Endothelial cell of umbilical vein (primary cell): ENCODE measurements around the gene ATG7. TPM values are rescaled to one million over a fixed set of nuclear protein-coding genes. Genes with fewer than 3 reads are reported as not detected.

Experiments used
- BruUV-seq: library from RNA; stranded (reverse); fragments of 400-500 nt; replicated peaks from 2 replicates; lab custom pipeline; 2021; lab: Mats Ljungman, UMichigan
- CTCF ChIA-PET: fragments of 300-600, 350-600 bp; sonication (Branson Sonifier 250); formaldehyde crosslinking; loops from one replicate; lab custom pipeline; 2021; ENCODE audit warnings: antibody characterized with exemption, inconsistent platforms; lab: Charles Lee
- POLR2A ChIA-PET: fragments of 300-600, 350-600 bp; sonication (Branson Sonifier 250); formaldehyde crosslinking; loops from one replicate; lab custom pipeline; 2021; ENCODE audit warnings: antibody characterized with exemption, inconsistent platforms; lab: Charles Lee
- DNase-seq: peaks from one replicate; pipeline ENCODE4 v3.0.0-alpha.2; 2011; ENCODE audit warnings: low read depth, low spot score
- FAIRE-seq: peaks from 2 replicates; lab custom pipeline; 2011; peaks lifted over from hg19 to GRCh38; lab: Jason Lieb, UNC
- H2AFZ ChIP-seq: 2 replicates; pipeline ENCODE4 v1.6.0; 2012; ENCODE audit warnings: low read depth, low read length, control low read depth, inconsistent platforms
- H3K27ac ChIP-seq: 2 replicates; pipeline ENCODE4 v1.5.1; 2011; ENCODE audit warnings: low read depth, mild to moderate bottlenecking, control low read depth, low read length, moderate library complexity; ENCODE audit not compliant: insufficient read depth
- H3K27me3 ChIP-seq, 2 experiments: 2 replicates each; pipeline versions ENCODE4 v1.6.0 to v1.6.1; 2011; ENCODE audit warnings: low read length in 2 of 2, mixed read lengths in 1 of 2; ENCODE audit not compliant: control insufficient read depth in 2 of 2, insufficient read depth in 2 of 2
- H3K36me3 ChIP-seq, 2 experiments: 2 replicates in 1 of 2; 3 replicates in 1 of 2; pipeline ENCODE4 v1.5.1; 2011; ENCODE audit warnings: low read length in 2 of 2, mild to moderate bottlenecking in 1 of 2, moderate library complexity in 1 of 2; ENCODE audit not compliant: control insufficient read depth in 2 of 2, insufficient read depth in 2 of 2; ENCODE audit errors: extremely low read depth in 1 of 2
- H3K4me1 ChIP-seq: 3 replicates; pipeline ENCODE4 v1.5.1; 2011; ENCODE audit warnings: mild to moderate bottlenecking, low read length; ENCODE audit not compliant: control insufficient read depth, insufficient read depth; ENCODE audit errors: extremely low read depth
- H3K4me2 ChIP-seq: 2 replicates; pipeline ENCODE4 v1.6.1; 2011; ENCODE audit warnings: low read length, control low read depth, mixed read lengths; ENCODE audit not compliant: insufficient read depth
- H3K4me3 ChIP-seq, 3 experiments: fragments of 200-600 bp in 1 of 3; sonication (generic), shearing (Covaris generic) in 1 of 3; replicated peaks in 1 of 3; 2 replicates each; pipeline ENCODE4 v1.5.1; 2011 to 2016; ENCODE audit warnings: control low read depth in 3 of 3, low read length in 3 of 3, mild to moderate bottlenecking in 2 of 3, inconsistent platforms in 1 of 3, low read depth in 1 of 3, moderate library complexity in 1 of 3; ENCODE audit not compliant: insufficient read depth in 1 of 3
- H3K79me2 ChIP-seq: 2 replicates; pipeline ENCODE4 v1.6.0; 2012; ENCODE audit warnings: low read length, inconsistent platforms; ENCODE audit not compliant: control insufficient read depth, insufficient read depth
- H3K9ac ChIP-seq: replicated peaks from 2 replicates; pipeline ENCODE3; 2011; ENCODE audit warnings: low read length, control low read depth; ENCODE audit not compliant: insufficient read depth; ENCODE audit errors: extremely low read depth
- H3K9me1 ChIP-seq: replicated peaks from 3 replicates; pipeline ENCODE4 v1.6.0; 2011; ENCODE audit warnings: mild to moderate bottlenecking, low read length; ENCODE audit not compliant: control insufficient read depth, insufficient read depth; ENCODE audit errors: extremely low read depth
- H3K9me3 ChIP-seq: replicated peaks from 2 replicates; pipeline ENCODE4 v1.5.1; 2012; ENCODE audit warnings: low read length, inconsistent platforms; ENCODE audit not compliant: control insufficient read depth, insufficient read depth
- H4K20me1 ChIP-seq: replicated peaks from 2 replicates; pipeline ENCODE3; 2011; ENCODE audit warnings: mild to moderate bottlenecking, low read length; ENCODE audit not compliant: control insufficient read depth, insufficient read depth; ENCODE audit errors: extremely low read depth
- CTCF ChIP-seq, 2 donors: IDR thresholded peaks; 1 replicate in 1 of 2; 2 replicates in 1 of 2; pipeline ENCODE4 v1.5.1; 2011; ENCODE audit warnings: low read length in 2 of 2, mild to moderate bottlenecking in 2 of 2, moderate library complexity in 2 of 2, control low read depth in 1 of 2, inconsistent platforms in 1 of 2, low read depth in 1 of 2; ENCODE audit not compliant: insufficient read depth in 1 of 2; ENCODE audit errors: extremely low read depth in 1 of 2
- EZH2 ChIP-seq: IDR thresholded peaks from 2 replicates; pipeline ENCODE4 v1.6.1; 2012; ENCODE audit warnings: borderline replicate concordance, low read depth, mild to moderate bottlenecking, moderate library complexity, low read length, inconsistent platforms; ENCODE audit not compliant: severe bottlenecking
- FOS ChIP-seq: IDR thresholded peaks from 2 replicates; pipeline ENCODE4 v1.6.1; 2011; ENCODE audit warnings: mild to moderate bottlenecking, low read length, moderate library complexity, borderline replicate concordance; ENCODE audit not compliant: insufficient read depth
- GATA2 ChIP-seq: IDR thresholded peaks from 2 replicates; pipeline ENCODE4 v1.7.0; 2011; ENCODE audit warnings: low read depth, mild to moderate bottlenecking, moderate library complexity, mixed read lengths, low read length; ENCODE audit not compliant: insufficient read length, insufficient read depth
- JUN ChIP-seq: IDR thresholded peaks from 2 replicates; pipeline ENCODE4 v1.6.1; 2011; ENCODE audit warnings: borderline replicate concordance, low read depth; ENCODE audit not compliant: insufficient read length, insufficient read depth
- MAX ChIP-seq: IDR thresholded peaks from 2 replicates; pipeline ENCODE4 v1.6.1; 2011; ENCODE audit not compliant: insufficient read depth, insufficient read length
- MYC ChIP-seq: IDR thresholded peaks from one replicate; pipeline ENCODE4 v1.6.1; 2011; ENCODE audit warnings: mild to moderate bottlenecking, low read depth, low read length
- POLR2A ChIP-seq: IDR thresholded peaks from 2 replicates; pipeline ENCODE4 v1.6.1; 2012; ENCODE audit warnings: low read depth, mild to moderate bottlenecking, control low read depth, low read length
- POLR2AphosphoS5 ChIP-seq: IDR thresholded peaks from 2 replicates; pipeline ENCODE4 v1.6.1; 2012; ENCODE audit warnings: low read depth, mild to moderate bottlenecking, control low read depth, low read length, moderate library complexity; ENCODE audit not compliant: insufficient read depth
- dilution Hi-C: fragments of 300-500 bp; cut with MboI; formaldehyde crosslinking; loops from one replicate; pipeline ENCODE4 v1.15.0; 2019; ENCODE audit warnings: low sequenced_read_pairs; ENCODE audit not compliant: extremely low pct_ligation_motif_present
- intact Hi-C: fragments of 100-400 bp; cut with micrococcal nuclease; formaldehyde crosslinking; loops from one replicate; pipeline ENCODE4 v1.10.0; 2022
- polyA plus RNA-seq, 4 experiments: library from polyadenylated mRNA; depleted of rRNA in 3 of 4; stranded (reverse) in 3 of 4; unstranded in 1 of 4; fragments of >200 nt; gene quantifications; 2 replicates each; pipeline versions ENCODE4 v1.2.1 to v1.2.3, GENCODE V29; 2011 to 2012; ENCODE audit warnings: missing spikeins in 1 of 4
- total RNA-seq: library from RNA; stranded (reverse); gene quantifications from 2 replicates; pipeline ENCODE4 v1.2.3, GENCODE V29; 2021

ATG7 gene
- total and polyA plus RNA-seq, 2 donors (not counting 3 experiments of a cell fraction or from before 2014, with no cell fraction given): 30.8 to 48.3 TPM

DNA sequence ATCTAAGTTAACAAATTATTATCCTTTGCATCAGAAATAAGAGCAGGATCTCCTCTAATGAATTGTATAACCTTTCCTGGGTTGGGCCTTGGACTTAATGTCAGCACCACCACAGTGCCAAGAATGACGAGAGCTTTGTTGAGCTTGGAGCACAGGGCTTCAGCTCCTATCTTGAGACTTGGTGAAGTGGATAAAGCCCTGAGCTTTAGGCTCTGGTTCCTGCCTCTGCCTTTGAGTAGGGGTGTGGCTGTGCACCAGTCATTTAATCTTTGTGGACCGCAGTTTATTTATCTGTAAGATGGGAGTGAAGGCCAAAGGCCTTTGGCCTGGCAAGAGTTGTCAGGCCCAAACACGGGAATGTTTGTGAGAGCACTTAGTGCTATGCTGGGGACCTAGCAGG, 209.4 kb downstream of the ATG7 start:
- ChIA-PET POLR2A (no interaction called here), CTCF (interaction anchor here (1.2 kb wide), 1 partner anchor 103 kb away, joined by 3 read pairs; no protein-coding TSS in a partner anchor)
- FAIRE-seq (no peak), DNase-seq (no peak)
- dilution Hi-C loops: no loop called here
- no peak overlapping the region for H2AFZ ChIP-seq
- no peak overlapping the region for H3K27ac ChIP-seq
- no peaks in the 10 kb centered on the region for H3K9me3 ChIP-seq
- H3K36me3 ChIP-seq: no peaks in the 10 kb centered on the region
- H4K20me1 ChIP-seq: no peaks in the 10 kb centered on the region
- no peak overlapping the region for H3K4me3 ChIP-seq
- H3K4me2 ChIP-seq: no peak overlapping the region
- no TSS peak for BruUV-seq
- TF ChIP-seq FOS (no peak), MAX (no peak), CTCF (IDR thresholded peaks at IDR 0.05; ENCODE audit: extremely low read depth in 1 of 2, insufficient read depth in 1 of 2, low read depth in 1 of 2, low read length in 2 of 2) (no peak), GATA2 (no peak), MYC (no peak), JUN (no peak), EZH2 (no peak), POLR2AphosphoS5 (no peak), POLR2A (no peak)
- no peaks in the 10 kb centered on the region for H3K27me3 ChIP-seq
- intact Hi-C loops: no loop called here
- H3K4me1 ChIP-seq: peaks cover 38% of the 10 kb centered on the region
- no peak overlapping the region for H3K9ac ChIP-seq
- H3K9me1 ChIP-seq: no peaks in the 10 kb centered on the region
- no peaks in the 10 kb centered on the region for H3K79me2 ChIP-seq
